ENCODE measurements around the gene FES. TPM values are rescaled to one million over a fixed set of nuclear protein-coding genes. Genes with fewer than 3 reads are reported as not detected.

FES gene
- total RNA-seq, 6 experiments from 2014 or later = 0.41 to 1.4 (median 1.1) TPM

DNA sequence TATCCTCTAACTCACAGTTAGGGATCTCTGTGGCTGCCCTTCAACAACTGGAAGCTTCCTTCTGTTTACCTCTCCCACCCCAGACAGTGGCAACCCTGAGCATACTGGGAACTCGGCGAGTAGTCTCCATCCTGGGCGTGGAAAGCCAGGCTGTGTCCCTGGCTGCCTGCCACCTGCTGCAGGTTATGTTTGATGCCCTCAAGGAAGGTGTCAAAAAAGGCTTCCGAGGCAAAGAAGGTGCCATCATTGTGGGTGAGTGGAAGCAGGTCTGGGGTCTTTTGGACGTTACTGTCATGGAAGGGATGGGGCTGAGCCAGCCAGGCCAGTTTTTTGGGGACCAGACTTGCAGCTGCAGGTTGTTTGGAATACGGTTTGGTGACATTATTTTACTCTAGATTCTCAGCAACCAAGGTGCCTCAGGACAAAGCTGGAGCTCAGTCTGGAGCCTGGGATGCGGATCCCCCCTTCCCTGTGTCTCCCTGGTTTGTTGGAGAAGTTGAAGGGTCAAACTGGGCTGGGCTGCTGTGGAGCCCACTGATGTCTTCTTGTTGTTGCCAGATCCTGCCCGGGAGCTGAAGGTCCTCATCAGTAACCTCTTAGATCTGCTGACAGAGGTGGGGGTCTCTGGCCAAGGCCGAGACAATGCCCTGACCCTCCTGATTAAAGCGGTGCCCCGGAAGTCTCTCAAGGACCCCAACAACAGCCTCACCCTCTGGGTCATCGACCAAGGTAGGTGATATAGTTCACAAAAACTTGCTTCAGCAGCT is 58.2 kb downstream of the FES start:
- H3K4me1 Mint-ChIP-seq (ENCODE audit: low read depth) = no peaks in the 10 kb centered on the region
- no peaks in the 10 kb centered on the region for H3K27me3 Mint-ChIP-seq (ENCODE audit: insufficient read depth)
- no peak overlapping the region for H3K4me3 Mint-ChIP-seq

DNA sequence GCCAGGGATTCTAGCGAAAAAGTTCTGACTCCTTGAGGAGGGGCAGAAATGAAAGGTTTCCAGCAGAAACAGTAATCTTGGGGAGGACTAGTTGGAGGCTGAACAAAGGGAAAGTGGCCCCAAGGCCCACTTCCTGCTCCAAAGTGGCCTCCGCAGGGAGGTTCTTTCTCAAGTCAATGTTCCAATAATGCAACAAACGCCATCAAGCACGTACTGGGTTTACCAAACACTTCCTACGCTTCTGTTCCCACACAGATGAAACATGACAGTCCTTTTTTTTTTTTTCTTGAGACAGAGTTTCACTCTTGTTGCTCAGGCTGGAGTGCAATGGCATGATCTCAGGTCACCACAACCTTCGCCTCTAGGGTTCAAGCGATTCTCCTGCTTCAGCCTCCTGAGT is 60.8 kb downstream of the FES start:
- no peak overlapping the region for H3K27ac Mint-ChIP-seq
- no peak overlapping the region for H3K4me3 Mint-ChIP-seq
- TF ChIP-seq, protein P1, sequence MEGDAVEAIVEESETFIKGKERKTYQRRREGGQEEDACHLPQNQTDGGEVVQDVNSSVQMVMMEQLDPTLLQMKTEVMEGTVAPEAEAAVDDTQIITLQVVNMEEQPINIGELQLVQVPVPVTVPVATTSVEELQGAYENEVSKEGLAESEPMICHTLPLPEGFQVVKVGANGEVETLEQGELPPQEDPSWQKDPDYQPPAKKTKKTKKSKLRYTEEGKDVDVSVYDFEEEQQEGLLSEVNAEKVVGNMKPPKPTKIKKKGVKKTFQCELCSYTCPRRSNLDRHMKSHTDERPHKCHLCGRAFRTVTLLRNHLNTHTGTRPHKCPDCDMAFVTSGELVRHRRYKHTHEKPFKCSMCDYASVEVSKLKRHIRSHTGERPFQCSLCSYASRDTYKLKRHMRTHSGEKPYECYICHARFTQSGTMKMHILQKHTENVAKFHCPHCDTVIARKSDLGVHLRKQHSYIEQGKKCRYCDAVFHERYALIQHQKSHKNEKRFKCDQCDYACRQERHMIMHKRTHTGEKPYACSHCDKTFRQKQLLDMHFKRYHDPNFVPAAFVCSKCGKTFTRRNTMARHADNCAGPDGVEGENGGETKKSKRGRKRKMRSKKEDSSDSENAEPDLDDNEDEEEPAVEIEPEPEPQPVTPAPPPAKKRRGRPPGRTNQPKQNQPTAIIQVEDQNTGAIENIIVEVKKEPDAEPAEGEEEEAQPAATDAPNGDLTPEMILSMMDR (IDR thresholded peaks at IDR 0.05) = no peak
- peaks cover 15% of the 10 kb centered on the region for H3K4me1 Mint-ChIP-seq (ENCODE audit: low read depth)
- no peaks in the 10 kb centered on the region for H3K9me3 Mint-ChIP-seq
- no peak for DNase-seq
- H3K27me3 Mint-ChIP-seq (ENCODE audit: insufficient read depth) = peaks cover 4% of the 10 kb centered on the region; the same call in 1 of the 2 replicates
- peaks cover 28% of the 10 kb centered on the region for H3K36me3 Mint-ChIP-seq (ENCODE audit: low read depth)

More for the DNA sequence above, 58.2 kb downstream of the FES start:
- TF ChIP-seq, protein P1 (IDR thresholded peaks at IDR 0.05) = no peak
- DNase-seq = no peak
- Mint-ChIP-seq H3K9me3 (no peaks in the 10 kb centered on the region), H3K27ac (no peak overlapping the region), H3K36me3 (ENCODE audit: low read depth) (peaks cover 14% of the 10 kb centered on the region)

Other genes starting within 250 kb of the FES start
- gene BLM, start 167.2 kb upstream of the FES start, total RNA-seq (2021; fragmentation: NEBNext Ultra II Directional; extraction: Animal tissue kit (Norgen Biotek cat#: 25700)) = 1 to 10 TPM; 2.8 to 7.7 (median 6.1) TPM
- gene FURIN, start 15.9 kb upstream of the FES start, total RNA-seq (2021; fragmentation: NEBNext Ultra II Directional; extraction: Animal tissue kit (Norgen Biotek cat#: 25700)) = 10 to 100 TPM; 68.9 to 79.4 (median 74.6) TPM
- 10 to 100 TPM; 15.8 to 26.9 (median 23.4) TPM for gene MAN2A2, start 18.8 kb downstream of the FES start, total RNA-seq (2021; fragmentation: NEBNext Ultra II Directional; extraction: Animal tissue kit (Norgen Biotek cat#: 25700))
- 10 to 100 TPM; 11.2 to 15.7 (median 13.5) TPM for gene HDDC3, start 48.0 kb downstream of the FES start, total RNA-seq (2021; fragmentation: NEBNext Ultra II Directional; extraction: Animal tissue kit (Norgen Biotek cat#: 25700))
- gene UNC45A, start 50.8 kb downstream of the FES start, total RNA-seq (2021; fragmentation: NEBNext Ultra II Directional; extraction: Animal tissue kit (Norgen Biotek cat#: 25700)) = 10 to 100 TPM; 65.3 to 77.5 (median 72.1) TPM
- 10 to 100 TPM; 13.7 to 16.4 (median 14.2) TPM for gene RCCD1, start 70.4 kb downstream of the FES start, total RNA-seq (2021; fragmentation: NEBNext Ultra II Directional; extraction: Animal tissue kit (Norgen Biotek cat#: 25700))
- gene PRC1, start 110.0 kb downstream of the FES start, total RNA-seq (2021; fragmentation: NEBNext Ultra II Directional; extraction: Animal tissue kit (Norgen Biotek cat#: 25700)) = 100 to 1,000 TPM in 5 of 6 experiments, 10 to 100 TPM in 1; 85.5 to 210 (median 189) TPM
- 10 to 100 TPM; 12.7 to 18.8 (median 16.2) TPM for gene VPS33B, start 138.1 kb downstream of the FES start, total RNA-seq (2021; fragmentation: NEBNext Ultra II Directional; extraction: Animal tissue kit (Norgen Biotek cat#: 25700))
- not detected for gene SV2B, start 215.8 kb downstream of the FES start, total RNA-seq (2021; fragmentation: NEBNext Ultra II Directional; extraction: Animal tissue kit (Norgen Biotek cat#: 25700))

All from HFFc6 (cell line).